GM12878 (cell line): Measurements from ENCODE around the gene FGB. TPM values are rescaled to one million over a fixed set of nuclear protein-coding genes. Genes with fewer than 3 reads are reported as not detected.

ENCODE experiments used
- ATAC-seq: fragments of 200-7000 bp; cut with Tn5 transposase; 3 replicates; pipeline ENCODE4 v1.9.1; 2020; ENCODE audit warnings: mild to moderate bottlenecking, moderate library complexity
- BruUV-seq: library from RNA; stranded (reverse); fragments of 400-500 nt; replicated peaks from 2 replicates; lab custom pipeline; 2021; lab: Mats Ljungman, UMichigan
- CTCF ChIA-PET: fragments of 300-600 bp; sonication (Branson Sonifier 250); formaldehyde crosslinking; extraction: SDS; loops from one replicate; lab custom pipeline; 2021; ENCODE audit warnings: inconsistent platforms; lab: Yijun Ruan, JAX
- POLR2A ChIA-PET: fragments of 350-600 bp; formaldehyde crosslinking; extraction: SDS; loops from one replicate; lab custom pipeline; 2021; ENCODE audit warnings: inconsistent platforms; lab: Charles Lee
- RAD21 ChIA-PET: fragments of 300-600 bp; sonication (Branson Sonifier 250); formaldehyde crosslinking; loops from one replicate; lab custom pipeline; 2023; ENCODE audit warnings: antibody characterized with exemption; ENCODE audit not compliant: unreplicated experiment; lab: Charles Lee
- SMC1A ChIA-PET: fragments of 300-600 bp; sonication (Branson Sonifier 250); formaldehyde crosslinking; loops from one replicate; lab custom pipeline; 2023; ENCODE audit not compliant: unreplicated experiment, uncharacterized antibody; lab: Charles Lee
- DNase-seq: peaks from one replicate; pipeline ENCODE4 v3.0.0-alpha.2; 2011; ENCODE audit warnings: low read depth, low spot score
- FAIRE-seq: peaks from 3 replicates; lab custom pipeline; 2011; peaks lifted over from hg19 to GRCh38; lab: Jason Lieb, UNC
- H2AFZ ChIP-seq: 2 replicates; pipeline ENCODE4 v1.6.0; 2011; ENCODE audit warnings: low read depth, low read length, control low read depth; ENCODE audit not compliant: control insufficient read depth
- H3K27ac ChIP-seq: 2 replicates; pipeline ENCODE4 v1.5.1; 2011; ENCODE audit warnings: control low read depth; ENCODE audit not compliant: control insufficient read depth, insufficient read depth
- H3K27me3 ChIP-seq, 2 experiments: replicated peaks in 1 of 2; 2 replicates each; pipeline versions ENCODE4 v1.6.0 to v1.6.1; 2011; ENCODE audit warnings: low read length in 1 of 2; ENCODE audit not compliant: control insufficient read depth in 2 of 2, insufficient read depth in 2 of 2
- H3K36me3 ChIP-seq, 2 experiments: 2 replicates each; pipeline ENCODE4 v1.5.1; 2011; ENCODE audit warnings: low read length in 1 of 2; ENCODE audit not compliant: control insufficient read depth in 2 of 2, insufficient read depth in 2 of 2
- H3K4me1 ChIP-seq: 2 replicates; pipeline ENCODE4 v1.6.1; 2011; ENCODE audit warnings: mild to moderate bottlenecking, low read length, moderate library complexity, mixed read lengths; ENCODE audit not compliant: control insufficient read depth, insufficient read depth
- H3K4me2 ChIP-seq: 2 replicates; pipeline ENCODE4 v1.6.0; 2011; ENCODE audit warnings: control low read depth; ENCODE audit not compliant: control insufficient read depth, insufficient read depth
- H3K4me3 ChIP-seq: fragments of 200-600 bp; sonication (generic); 2 replicates; pipeline ENCODE4 v1.5.1; 2016
- H3K79me2 ChIP-seq: 2 replicates; pipeline ENCODE4 v1.6.0; 2011; ENCODE audit warnings: low read length; ENCODE audit not compliant: control insufficient read depth, insufficient read depth
- H3K9ac ChIP-seq: 2 replicates; pipeline ENCODE4 v1.8.0; 2011; ENCODE audit warnings: low read length, control low read depth, mixed read lengths; ENCODE audit not compliant: control insufficient read depth, insufficient read depth
- H3K9me3 ChIP-seq: replicated peaks from 3 replicates; pipeline ENCODE4 v1.5.1; 2011; ENCODE audit warnings: mild to moderate bottlenecking, low read length; ENCODE audit not compliant: control insufficient read depth, insufficient read depth
- H4K20me1 ChIP-seq: 2 replicates; pipeline ENCODE4 v1.6.0; 2011; ENCODE audit not compliant: control insufficient read depth, insufficient read depth
- ATF2 ChIP-seq: IDR thresholded peaks from 2 replicates; pipeline ENCODE4 v1.6.1; 2012; ENCODE audit warnings: low read length, inconsistent platforms
- ATF3 ChIP-seq: IDR thresholded peaks from 2 replicates; pipeline ENCODE4 v1.6.1; 2011; ENCODE audit warnings: low read depth, mild to moderate bottlenecking, low read length, moderate library complexity, borderline replicate concordance; ENCODE audit errors: extremely low read depth
- BHLHE40 ChIP-seq, 2 experiments: fragments of 450-650 bp in 1 of 2; IDR thresholded peaks; 2 replicates each; pipeline ENCODE4 v1.6.1; 2011 to 2017; ENCODE audit warnings: low read depth in 2 of 2, borderline replicate concordance in 1 of 2, improper control_type of control experiment in 1 of 2, low read length in 1 of 2, mild to moderate bottlenecking in 1 of 2
- BRCA1 ChIP-seq: IDR thresholded peaks from 2 replicates; pipeline ENCODE4 v1.6.1; 2011; ENCODE audit warnings: low read depth, low read length, improper control_type of control experiment
- CBFB ChIP-seq: IDR thresholded peaks from 2 replicates; pipeline ENCODE4 v1.6.1; 2016; ENCODE audit warnings: antibody characterized with exemption, low read depth
- CHD1 ChIP-seq: IDR thresholded peaks from 2 replicates; pipeline ENCODE4 v1.6.1; 2012; ENCODE audit warnings: low read depth, low read length, improper control_type of control experiment
- E2F8 ChIP-seq: fragments of 450-650 bp; IDR thresholded peaks from 2 replicates; pipeline ENCODE4 v1.6.1; 2018; ENCODE audit warnings: mild to moderate bottlenecking, low read depth, moderate library complexity; ENCODE audit not compliant: partially characterized antibody
- FOXK2 ChIP-seq: fragments of 450-650 bp; IDR thresholded peaks from 2 replicates; pipeline ENCODE4 v1.6.1; 2017; ENCODE audit warnings: mild to moderate bottlenecking, moderate library complexity
- FOXM1 ChIP-seq: IDR thresholded peaks from 2 replicates; pipeline ENCODE4 v1.6.1; 2012; ENCODE audit warnings: low read depth, mild to moderate bottlenecking, inconsistent platforms, low read length, moderate library complexity
- LARP7 ChIP-seq: fragments of 450-650 bp; IDR thresholded peaks from 2 replicates; pipeline ENCODE4 v1.6.1; 2017; ENCODE audit warnings: mild to moderate bottlenecking
- MYC ChIP-seq: IDR thresholded peaks from 2 replicates; pipeline ENCODE4 v1.6.1; 2011; ENCODE audit warnings: mild to moderate bottlenecking, low read length, moderate library complexity, inconsistent platforms; ENCODE audit not compliant: insufficient read depth, insufficient replicate concordance, insufficient read length, severe bottlenecking
- NFIC ChIP-seq: IDR thresholded peaks from 2 replicates; pipeline ENCODE4 v1.6.1; 2012; ENCODE audit warnings: low read depth, mild to moderate bottlenecking, inconsistent platforms, low read length, moderate library complexity
- NRF1 ChIP-seq: conservative IDR thresholded peaks from 2 replicates; pipeline ENCODE4 v1.6.1; 2011; ENCODE audit warnings: mild to moderate bottlenecking, low read depth, low read length, improper control_type of control experiment
- PAX8 ChIP-seq: fragments of 450-650 bp; IDR thresholded peaks from 2 replicates; pipeline ENCODE4 v1.6.1; 2017; ENCODE audit warnings: mild to moderate bottlenecking, moderate library complexity
- PML ChIP-seq: IDR thresholded peaks from 2 replicates; pipeline ENCODE4 v1.6.1; 2012; ENCODE audit warnings: low read length, inconsistent platforms
- POLR2A ChIP-seq: IDR thresholded peaks from 2 replicates; pipeline ENCODE4 v1.6.1; 2011; ENCODE audit warnings: low read depth, mild to moderate bottlenecking, low read length
- RFX5 ChIP-seq: IDR thresholded peaks from 2 replicates; pipeline ENCODE4 v1.6.1; 2011; ENCODE audit warnings: low read depth, low read length, improper control_type of control experiment
- SREBF1 ChIP-seq: IDR thresholded peaks from 2 replicates; pipeline ENCODE4 v1.6.1; 2012; ENCODE audit warnings: mild to moderate bottlenecking, low read length
- STAT1 ChIP-seq: fragments of 450-650 bp; conservative IDR thresholded peaks from 2 replicates; pipeline ENCODE4 v1.6.1; 2014; ENCODE audit warnings: antibody characterized with exemption, mild to moderate bottlenecking
- ZNF687 ChIP-seq: fragments of 450-650 bp; IDR thresholded peaks from 2 replicates; pipeline ENCODE4 v1.6.1; 2017; ENCODE audit warnings: mild to moderate bottlenecking, moderate library complexity
- in situ Hi-C: fragments of 300-500 bp; cut with MboI; formaldehyde crosslinking; loops from 9 replicates; pipeline ENCODE4 v1.14.3; 2018; ENCODE audit warnings: mixed read lengths
- intact Hi-C: fragments of 100-400 bp; cut with micrococcal nuclease; formaldehyde crosslinking; loops from one replicate; pipeline ENCODE4 v1.14.2; 2022; ENCODE audit not compliant: unreplicated experiment
- polyA plus RNA-seq, 11 experiments: library from polyadenylated mRNA; depleted of rRNA in 4 of 11; unstranded in 6 of 11; stranded (reverse) in 5 of 11; fragments of >200 nt; fragmentation: Nextera tagmentation in 4 of 11; fragmentation: Illumina TruSeq in 1 of 11; extraction: Ambion mirVana in 4 of 11; extraction: Trizol in 1 of 11; gene quantifications; 1 replicate in 1 of 11; 2 replicates in 10 of 11; pipeline versions ENCODE4 v1.2.1 to v1.2.3, GENCODE V29; 2011 to 2016; ENCODE audit warnings: inconsistent platforms in 2 of 11, missing spikeins in 2 of 11, low read depth in 1 of 11
- total RNA-seq, 4 experiments: library from RNA; depleted of rRNA in 3 of 4; stranded (reverse); fragments of >200 nt in 3 of 4; fragmentation: Illumina TruSeq in 1 of 4; extraction: Trizol in 1 of 4; gene quantifications; 2 replicates each; pipeline versions ENCODE4 v1.2.1 to v1.2.3, GENCODE V29; 2013 to 2021

FGB gene
- total and polyA plus RNA-seq, 10 of the 15 experiments (the other 5 are each of a cell fraction or from before 2014, with no cell fraction given): 0.04 to 2.7 TPM; not detected in 8

- H3K9me3 ChIP-seq: no peaks in the 10 kb centered on the region
- no peak overlapping the region for H3K4me3 ChIP-seq
- H3K4me1 ChIP-seq: no peaks in the 10 kb centered on the region
- H3K9ac ChIP-seq: no peak overlapping the region
- ChIA-PET CTCF (no interaction called here), RAD21 (no interaction called here), POLR2A (no interaction called here), SMC1A (no interaction called here)
- TF ChIP-seq FOXM1 (no peak), NFIC (no peak), PML (no peak), MYC (no peak), BHLHE40 (IDR thresholded peaks at IDR 0.05; ENCODE audit: borderline replicate concordance in 1 of 2, low read depth in 2 of 2, low read length in 1 of 2) (no peak), LARP7 (no peak), E2F8 (no peak), CBFB (no peak), SREBF1 (no peak), POLR2A (no peak), CHD1 (no peak), ATF2 (no peak), ZNF687 (no peak), NRF1 (no peak), BRCA1 (no peak), FOXK2 (no peak), PAX8 (no peak), RFX5 (no peak), STAT1 (no peak), ATF3 (no peak)
- no peak for ATAC-seq
- intact Hi-C loops (no loop called here), in situ Hi-C loops (no loop called here)
- H4K20me1 ChIP-seq: no peaks in the 10 kb centered on the region
- H2AFZ ChIP-seq: no peak overlapping the region
- no peak for FAIRE-seq
- no peak overlapping the region for H3K27ac ChIP-seq
- no peak for DNase-seq
- no TSS peak for BruUV-seq
- H3K4me2 ChIP-seq: no peak overlapping the region
- H3K27me3 ChIP-seq: no peaks in the 10 kb centered on the region; a peak in 1 of 4 replicates
- no peaks in the 10 kb centered on the region for H3K79me2 ChIP-seq
- H3K36me3 ChIP-seq: no peaks in the 10 kb centered on the region
Observed at GRCh38 chr4:154583677-154584076, 20.9 kb downstream of the FGB start.
